Right atrium auricular region (tissue), 2 donors: Measurements from ENCODE around the gene OXNAD1. TPM values are rescaled to one million over a fixed set of nuclear protein-coding genes. Genes with fewer than 3 reads are reported as not detected.

Experiments used
- DNase-seq: peaks from one replicate; pipeline ENCODE4 v3.0.0-alpha.2; 2019; ENCODE audit warnings: low spot score
- H3K27ac ChIP-seq, 2 donors: fragments of 200-600 bp; sonication (generic); 1 replicate in 1 of 2; 2 replicates in 1 of 2; pipeline ENCODE4 v1.5.1; 2016 to 2019
- H3K27me3 ChIP-seq, 2 donors: fragments of 200-600 bp; sonication (generic); one replicate each; pipeline versions ENCODE4 v1.5.1 to v1.6.0; 2017 to 2019
- H3K36me3 ChIP-seq: fragments of 200-600 bp; sonication (generic); one replicate; pipeline ENCODE4 v1.5.1; 2016
- H3K4me1 ChIP-seq, 2 donors: fragments of 200-600 bp; sonication (generic); one replicate each; pipeline versions ENCODE4 v1.5.1 to v1.6.0; 2017 to 2019
- H3K4me3 ChIP-seq, 2 donors: fragments of 200-600 bp; sonication (generic); 1 replicate in 1 of 2; 2 replicates in 1 of 2; pipeline ENCODE4 v1.5.1; 2017 to 2019; ENCODE audit warnings: mild to moderate bottlenecking in 1 of 2, moderate library complexity in 1 of 2
- H3K9me3 ChIP-seq, 2 donors: fragments of 200-600 bp; sonication (generic); one replicate each; pipeline ENCODE4 v1.5.1; 2019
- CTCF ChIP-seq, 2 donors: fragments of 200-600 bp; sonication (generic); IDR thresholded peaks; one replicate each; pipeline ENCODE4 v1.5.1; 2019; ENCODE audit warnings: antibody characterized with exemption in 2 of 2
- total RNA-seq, 2 donors: library from RNA; depleted of rRNA; stranded (reverse); fragments of >200 nt; gene quantifications; one replicate each; pipeline ENCODE4 v1.1.0, GENCODE V29; 2016

The OXNAD1 gene
- total RNA-seq, 2 donors from 2014 or later = 9.8 to 15.7 TPM

- Histone ChIP-seq H3K36me3 (peaks cover 15% of the 10 kb centered on the region), H3K27ac (no peak overlapping the region), H3K27me3 (no peaks in the 10 kb centered on the region), H3K4me1 (peaks cover 0 to 9% of the 10 kb centered on the region in 2 donors), H3K4me3 (no peak overlapping the region), H3K9me3 (no peaks in the 10 kb centered on the region)
- no peak for DNase-seq
- no peak for TF ChIP-seq CTCF (IDR thresholded peaks at IDR 0.05)
Measured at GRCh38 chr3:16258177-16258576, 6.8 kb upstream of the OXNAD1 start.

- DNase-seq = no peak
- Histone ChIP-seq H3K9me3 (no peaks in the 10 kb centered on the region), H3K4me3 (no peak overlapping the region), H3K4me1 (peaks cover 0 to 11% of the 10 kb centered on the region in 2 donors), H3K27me3 (no peaks in the 10 kb centered on the region), H3K27ac (no peak overlapping the region), H3K36me3 (peaks cover 15% of the 10 kb centered on the region)
- TF ChIP-seq CTCF (IDR thresholded peaks at IDR 0.05) = no peak
Measured at GRCh38 chr3:16258866-16259265, 6.1 kb upstream of the OXNAD1 start.

- H3K9me3 ChIP-seq = no peaks in the 10 kb centered on the region
- TF ChIP-seq CTCF (IDR thresholded peaks at IDR 0.05) = no peak
- peaks cover 0 to 18% of the 10 kb centered on the region in 2 donors for H3K4me1 ChIP-seq
- H3K4me3 ChIP-seq = no peak overlapping the region
- H3K27ac ChIP-seq = no peak overlapping the region
- no peaks in the 10 kb centered on the region for H3K27me3 ChIP-seq
- no peak for DNase-seq
- peaks cover 15% of the 10 kb centered on the region for H3K36me3 ChIP-seq
Measured at GRCh38 chr3:16260046-16260445, 5.0 kb upstream of the OXNAD1 start.

- Histone ChIP-seq H3K4me3 (no peak overlapping the region), H3K27ac (no peak overlapping the region), H3K4me1 (peaks cover 0 to 37% of the 10 kb centered on the region in 2 donors), H3K27me3 (no peaks in the 10 kb centered on the region), H3K9me3 (no peaks in the 10 kb centered on the region), H3K36me3 (peaks cover 15% of the 10 kb centered on the region)
- no peak for DNase-seq
- no peak for TF ChIP-seq CTCF (IDR thresholded peaks at IDR 0.05)
Measured at GRCh38 chr3:16262174-16262573, 2.8 kb upstream of the OXNAD1 start.

GRCh38 chr3:16264174-16264707 lies 771 bp upstream of the OXNAD1 start:
- H3K4me3 ChIP-seq = peak overlapping the region; percentile 90 to 97
- peak overlapping the region; percentile 87 to 91 for H3K27ac ChIP-seq
- peaks cover 12% of the 10 kb centered on the region for H3K36me3 ChIP-seq
- TF ChIP-seq CTCF (IDR thresholded peaks at IDR 0.05) = no peak
- no peaks in the 10 kb centered on the region for H3K9me3 ChIP-seq
- peaks cover 0 to 45% of the 10 kb centered on the region in 2 donors for H3K4me1 ChIP-seq
- no peak for DNase-seq
- H3K27me3 ChIP-seq = no peaks in the 10 kb centered on the region

- Histone ChIP-seq H3K27me3 (no peaks in the 10 kb centered on the region), H3K9me3 (no peaks in the 10 kb centered on the region), H3K4me3 (peak overlapping the region; percentile 90 to 97), H3K4me1 (peaks cover 0 to 45% of the 10 kb centered on the region in 2 donors), H3K27ac (peak overlapping the region; percentile 91 to 95), H3K36me3 (peaks cover 3% of the 10 kb centered on the region)
- TF ChIP-seq CTCF (IDR thresholded peaks at IDR 0.05) = no peak
- DNase-seq = no peak
Measured at GRCh38 chr3:16265455-16265786, 409 bp downstream of the OXNAD1 start.
